ENCODE data around the gene TSTD1.

DNA sequence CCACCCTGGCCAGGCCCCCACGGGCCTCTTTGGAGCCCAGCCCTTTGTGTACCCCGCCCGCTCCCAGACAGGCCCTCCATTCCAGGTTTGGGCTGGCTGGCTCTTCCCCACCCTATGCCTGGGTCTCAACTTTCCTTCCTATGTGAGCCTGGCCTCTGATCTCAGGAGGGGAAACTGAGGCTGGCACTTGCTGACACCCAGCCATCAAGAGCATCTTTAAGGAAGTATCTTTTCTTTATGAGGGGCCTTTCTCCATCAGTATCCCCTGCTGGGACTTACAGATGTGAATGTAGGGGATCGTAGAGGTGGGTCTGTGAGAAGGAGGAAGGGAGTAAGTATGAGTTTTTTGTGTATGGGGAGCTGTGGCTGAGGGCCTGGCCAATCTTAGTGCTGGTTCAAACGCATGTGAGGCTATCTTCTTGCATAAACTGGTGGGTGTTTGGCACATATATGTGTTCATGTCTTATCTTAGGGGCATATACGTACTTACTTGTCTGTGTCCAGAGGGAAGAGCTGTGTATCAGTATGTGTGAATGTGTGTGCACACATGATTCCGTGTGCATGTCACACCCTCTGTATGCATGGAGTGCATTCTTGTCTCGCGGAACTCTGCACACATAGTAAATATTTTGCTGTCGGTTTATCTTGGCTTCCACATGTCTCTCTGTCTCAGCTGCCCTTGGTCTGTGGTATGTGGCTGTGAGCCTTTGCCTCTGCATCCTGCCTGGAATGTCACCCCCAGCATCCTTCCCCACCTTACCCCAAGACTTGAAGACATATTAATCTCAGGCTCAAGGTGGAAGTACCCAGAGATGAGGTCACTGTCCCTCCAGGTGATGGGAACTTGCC is 45.2 kb upstream of the TSTD1 start:
- TF ChIP-seq POU2F2 (IDR thresholded peaks at IDR 0.05; ENCODE audit: low read depth, low read length) (no peak), POLR2A (IDR thresholded peaks at IDR 0.05; ENCODE audit: low read depth, low read length) (no peak), SPI1 (IDR thresholded peaks at IDR 0.05; ENCODE audit: low read depth, low read length) (no peak), POLR2AphosphoS5 (IDR thresholded peaks at IDR 0.05; ENCODE audit: low read depth, low read length) (no peak)

All from GM12891 (cell line).